ENCODE results near the gene MAP3K2.

DNA sequence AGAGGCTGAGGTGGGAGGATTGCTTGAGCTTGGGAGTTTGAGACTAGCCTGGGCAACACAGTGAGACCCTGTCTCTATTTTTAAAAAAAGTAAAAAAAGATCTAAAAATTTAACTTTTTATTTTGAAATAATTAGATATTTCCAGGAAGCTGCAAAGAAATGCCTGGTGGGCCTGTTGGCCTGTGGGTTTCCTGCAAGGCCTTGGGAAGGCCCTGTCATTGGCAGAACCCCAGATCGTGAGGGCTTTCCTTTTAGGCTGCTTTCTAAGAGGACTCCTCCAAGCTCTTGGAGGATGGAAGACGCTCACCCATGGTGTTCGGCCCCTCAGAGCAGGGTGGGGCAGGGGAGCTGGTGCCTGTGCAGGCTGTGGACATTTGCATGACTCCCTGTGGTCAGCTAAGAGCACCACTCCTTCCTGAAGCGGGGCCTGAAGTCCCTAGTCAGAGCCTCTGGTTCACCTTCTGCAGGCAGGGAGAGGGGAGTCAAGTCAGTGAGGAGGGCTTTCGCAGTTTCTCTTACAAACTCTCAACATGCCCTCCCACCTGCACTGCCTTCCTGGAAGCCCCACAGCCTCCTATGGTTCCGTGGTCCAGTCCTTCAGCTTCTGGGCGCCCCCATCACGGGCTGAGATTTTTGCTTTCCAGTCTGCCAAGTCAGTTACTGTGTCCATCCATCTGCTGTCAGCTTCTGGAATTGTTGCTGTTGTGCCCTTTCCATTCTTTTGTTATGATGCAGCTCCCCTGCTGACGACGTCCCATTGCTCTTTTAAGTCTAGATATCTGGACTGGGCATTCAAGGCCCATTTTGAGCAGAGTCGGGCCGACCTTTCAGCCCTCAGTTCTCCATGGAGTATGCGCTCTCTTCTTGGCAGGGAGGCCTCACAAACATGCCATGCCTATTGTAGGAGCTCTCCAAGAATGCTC, 37.1 kb upstream of the MAP3K2 start:
- TF ChIP-seq, protein P1, sequence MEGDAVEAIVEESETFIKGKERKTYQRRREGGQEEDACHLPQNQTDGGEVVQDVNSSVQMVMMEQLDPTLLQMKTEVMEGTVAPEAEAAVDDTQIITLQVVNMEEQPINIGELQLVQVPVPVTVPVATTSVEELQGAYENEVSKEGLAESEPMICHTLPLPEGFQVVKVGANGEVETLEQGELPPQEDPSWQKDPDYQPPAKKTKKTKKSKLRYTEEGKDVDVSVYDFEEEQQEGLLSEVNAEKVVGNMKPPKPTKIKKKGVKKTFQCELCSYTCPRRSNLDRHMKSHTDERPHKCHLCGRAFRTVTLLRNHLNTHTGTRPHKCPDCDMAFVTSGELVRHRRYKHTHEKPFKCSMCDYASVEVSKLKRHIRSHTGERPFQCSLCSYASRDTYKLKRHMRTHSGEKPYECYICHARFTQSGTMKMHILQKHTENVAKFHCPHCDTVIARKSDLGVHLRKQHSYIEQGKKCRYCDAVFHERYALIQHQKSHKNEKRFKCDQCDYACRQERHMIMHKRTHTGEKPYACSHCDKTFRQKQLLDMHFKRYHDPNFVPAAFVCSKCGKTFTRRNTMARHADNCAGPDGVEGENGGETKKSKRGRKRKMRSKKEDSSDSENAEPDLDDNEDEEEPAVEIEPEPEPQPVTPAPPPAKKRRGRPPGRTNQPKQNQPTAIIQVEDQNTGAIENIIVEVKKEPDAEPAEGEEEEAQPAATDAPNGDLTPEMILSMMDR (IDR thresholded peaks at IDR 0.05; ENCODE audit: poor library complexity, severe bottlenecking): no peak
- TF ChIP-seq EZH2 (IDR thresholded peaks at IDR 0.05; ENCODE audit: borderline replicate concordance, insufficient read depth, low read length, poor library complexity, severe bottlenecking) (no peak), TAF1 (IDR thresholded peaks at IDR 0.05; ENCODE audit: low read depth) (no peak), SMC3 (conservative IDR thresholded peaks at IDR 0.05; ENCODE audit: poor library complexity) (no peak)
- TF ChIP-seq, protein P2, sequence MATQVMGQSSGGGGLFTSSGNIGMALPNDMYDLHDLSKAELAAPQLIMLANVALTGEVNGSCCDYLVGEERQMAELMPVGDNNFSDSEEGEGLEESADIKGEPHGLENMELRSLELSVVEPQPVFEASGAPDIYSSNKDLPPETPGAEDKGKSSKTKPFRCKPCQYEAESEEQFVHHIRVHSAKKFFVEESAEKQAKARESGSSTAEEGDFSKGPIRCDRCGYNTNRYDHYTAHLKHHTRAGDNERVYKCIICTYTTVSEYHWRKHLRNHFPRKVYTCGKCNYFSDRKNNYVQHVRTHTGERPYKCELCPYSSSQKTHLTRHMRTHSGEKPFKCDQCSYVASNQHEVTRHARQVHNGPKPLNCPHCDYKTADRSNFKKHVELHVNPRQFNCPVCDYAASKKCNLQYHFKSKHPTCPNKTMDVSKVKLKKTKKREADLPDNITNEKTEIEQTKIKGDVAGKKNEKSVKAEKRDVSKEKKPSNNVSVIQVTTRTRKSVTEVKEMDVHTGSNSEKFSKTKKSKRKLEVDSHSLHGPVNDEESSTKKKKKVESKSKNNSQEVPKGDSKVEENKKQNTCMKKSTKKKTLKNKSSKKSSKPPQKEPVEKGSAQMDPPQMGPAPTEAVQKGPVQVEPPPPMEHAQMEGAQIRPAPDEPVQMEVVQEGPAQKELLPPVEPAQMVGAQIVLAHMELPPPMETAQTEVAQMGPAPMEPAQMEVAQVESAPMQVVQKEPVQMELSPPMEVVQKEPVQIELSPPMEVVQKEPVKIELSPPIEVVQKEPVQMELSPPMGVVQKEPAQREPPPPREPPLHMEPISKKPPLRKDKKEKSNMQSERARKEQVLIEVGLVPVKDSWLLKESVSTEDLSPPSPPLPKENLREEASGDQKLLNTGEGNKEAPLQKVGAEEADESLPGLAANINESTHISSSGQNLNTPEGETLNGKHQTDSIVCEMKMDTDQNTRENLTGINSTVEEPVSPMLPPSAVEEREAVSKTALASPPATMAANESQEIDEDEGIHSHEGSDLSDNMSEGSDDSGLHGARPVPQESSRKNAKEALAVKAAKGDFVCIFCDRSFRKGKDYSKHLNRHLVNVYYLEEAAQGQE (IDR thresholded peaks at IDR 0.05; ENCODE audit: borderline replicate concordance): no peak
